Kidney glomerular epithelial cell (primary cell): ENCODE data around the gene CEACAM16.
"Not testable (repeated sequence)": the region's sequence is repeated elsewhere in the genome, so short reads cannot be mapped to it uniquely, and the experiment has no call there.

Source experiments
- DNase-seq: peaks from one replicate; lab custom pipeline; 2025; lab: John Stamatoyannopoulos, UW

The CEACAM16 gene, protein sequence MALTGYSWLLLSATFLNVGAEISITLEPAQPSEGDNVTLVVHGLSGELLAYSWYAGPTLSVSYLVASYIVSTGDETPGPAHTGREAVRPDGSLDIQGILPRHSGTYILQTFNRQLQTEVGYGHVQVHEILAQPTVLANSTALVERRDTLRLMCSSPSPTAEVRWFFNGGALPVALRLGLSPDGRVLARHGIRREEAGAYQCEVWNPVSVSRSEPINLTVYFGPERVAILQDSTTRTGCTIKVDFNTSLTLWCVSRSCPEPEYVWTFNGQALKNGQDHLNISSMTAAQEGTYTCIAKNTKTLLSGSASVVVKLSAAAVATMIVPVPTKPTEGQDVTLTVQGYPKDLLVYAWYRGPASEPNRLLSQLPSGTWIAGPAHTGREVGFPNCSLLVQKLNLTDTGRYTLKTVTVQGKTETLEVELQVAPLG

DNA sequence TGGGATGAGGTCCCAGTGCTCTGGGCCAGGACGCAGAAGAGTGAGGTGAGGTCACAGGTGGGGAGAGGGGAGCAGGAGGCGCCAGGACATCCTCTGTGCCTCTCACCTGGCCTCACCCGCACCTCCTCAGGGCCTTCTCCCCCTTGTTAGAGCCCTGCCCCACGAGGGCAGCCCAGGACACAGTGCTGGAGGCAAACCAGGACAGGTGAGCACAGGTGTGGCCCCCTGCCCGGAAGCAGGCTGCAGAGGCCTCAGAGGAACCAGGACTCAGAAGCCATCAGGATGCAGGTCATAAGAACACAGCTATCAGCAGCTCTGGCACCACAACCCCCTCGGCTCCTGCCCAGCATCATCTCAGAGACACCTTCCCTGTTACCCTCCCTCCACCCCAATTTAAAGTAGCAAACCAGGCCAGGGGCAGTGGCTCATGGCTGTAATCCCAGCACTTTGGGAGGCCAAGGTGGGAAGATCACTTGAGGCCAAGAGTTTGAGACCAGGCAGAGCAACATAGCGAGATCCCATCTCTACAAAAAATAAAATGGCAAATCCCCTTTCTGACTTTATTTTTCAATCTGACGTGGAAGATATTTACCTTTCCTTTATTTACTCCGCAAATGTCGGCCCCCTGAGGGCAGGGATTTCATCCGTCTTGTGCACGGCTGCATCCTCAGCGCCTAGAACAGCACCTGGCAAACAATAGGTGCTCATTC lies at the start of gene CEACAM16:
Gene CEACAM16, plus strand, starts transcription at position 660 of the 710 bp plus-strand sequence. CDS start 2,306 bp downstream, outside the sequence.
- DNase-seq = no peak

DNA sequence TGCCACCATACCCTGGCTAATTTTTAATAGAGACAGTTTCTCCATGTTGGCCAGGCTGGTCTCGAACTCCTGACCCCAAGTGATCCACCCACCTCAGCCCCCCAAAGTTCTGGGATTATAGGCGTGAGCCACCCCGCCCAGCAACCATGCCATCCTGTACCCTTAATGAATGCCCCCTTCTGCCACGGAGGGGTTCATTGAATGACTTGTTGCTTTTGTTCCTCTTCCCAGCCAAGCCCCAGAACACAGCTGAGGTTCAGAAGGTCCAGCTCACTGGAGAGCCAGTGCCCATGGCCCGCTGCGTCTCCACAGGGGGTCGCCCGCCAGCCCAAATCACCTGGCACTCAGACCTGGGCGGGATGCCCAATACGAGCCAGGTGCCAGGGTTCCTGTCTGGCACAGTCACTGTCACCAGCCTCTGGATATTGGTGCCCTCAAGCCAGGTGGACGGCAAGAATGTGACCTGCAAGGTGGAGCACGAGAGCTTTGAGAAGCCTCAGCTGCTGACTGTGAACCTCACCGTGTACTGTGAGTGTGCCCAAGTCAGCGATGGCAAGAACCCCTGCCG lies 49.3 kb upstream of the CEACAM16 start:
- no peak for DNase-seq

DNA sequence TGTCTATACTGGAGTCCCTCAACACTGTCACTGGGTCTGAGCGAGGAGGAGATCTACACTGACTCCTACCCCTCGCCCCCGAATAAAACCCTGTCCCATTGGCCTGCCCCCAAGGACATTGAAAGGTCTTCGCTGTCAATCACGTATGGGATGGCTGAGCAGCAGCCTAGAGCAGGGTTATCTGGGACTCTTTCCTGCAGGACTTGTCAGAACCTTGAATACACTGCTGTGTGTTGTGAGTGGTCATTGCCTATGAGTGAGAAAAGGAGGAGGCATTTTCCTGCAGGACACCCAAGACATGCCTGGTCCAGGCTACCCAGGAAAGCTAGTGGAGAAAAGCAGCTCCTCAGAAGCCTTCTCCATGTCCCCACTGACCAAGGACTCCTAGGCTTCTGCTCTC lies 45.6 kb upstream of the CEACAM16 start:
- DNase-seq = no peak

DNA sequence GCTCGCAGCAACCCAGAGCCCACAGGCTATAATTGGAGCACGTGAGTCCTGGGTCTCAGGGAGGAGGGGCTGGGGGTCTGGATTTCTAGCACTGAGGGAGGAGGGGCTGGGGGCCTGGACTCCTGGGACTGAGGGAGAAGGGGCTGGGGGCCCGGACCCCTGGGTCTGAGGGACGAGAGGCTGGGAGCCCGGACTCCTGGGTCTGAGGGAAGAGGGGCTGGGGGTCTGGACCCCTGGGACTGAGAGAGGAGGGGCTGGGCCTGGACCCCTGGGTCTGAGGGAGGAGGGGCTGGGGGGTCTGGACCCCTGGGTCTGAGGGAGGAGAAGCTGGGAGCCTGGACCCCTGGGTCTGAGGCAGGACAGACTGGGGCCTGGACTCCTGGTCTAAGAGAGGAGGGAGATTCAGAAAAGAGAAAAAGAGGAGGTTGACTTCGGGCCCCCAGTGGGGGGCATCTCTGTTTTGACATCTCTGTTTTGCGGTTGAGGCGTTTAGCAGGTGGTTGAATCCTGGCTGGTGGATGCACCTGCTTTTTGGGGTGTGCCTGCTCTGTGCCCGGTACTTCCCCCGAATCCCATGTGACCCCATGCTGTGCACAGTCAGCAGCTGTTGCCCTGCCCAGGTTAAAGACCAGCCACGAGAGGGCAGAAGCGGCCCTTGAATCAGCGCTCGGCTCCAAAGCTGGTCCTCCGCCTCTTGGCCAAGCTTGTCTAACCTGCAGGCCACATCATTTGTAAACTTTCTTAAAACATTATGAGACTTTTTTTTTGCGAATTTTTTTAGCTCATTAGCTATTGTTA lies 44.8 kb upstream of the CEACAM16 start:
- DNase-seq = peak; percentile 14

DNA sequence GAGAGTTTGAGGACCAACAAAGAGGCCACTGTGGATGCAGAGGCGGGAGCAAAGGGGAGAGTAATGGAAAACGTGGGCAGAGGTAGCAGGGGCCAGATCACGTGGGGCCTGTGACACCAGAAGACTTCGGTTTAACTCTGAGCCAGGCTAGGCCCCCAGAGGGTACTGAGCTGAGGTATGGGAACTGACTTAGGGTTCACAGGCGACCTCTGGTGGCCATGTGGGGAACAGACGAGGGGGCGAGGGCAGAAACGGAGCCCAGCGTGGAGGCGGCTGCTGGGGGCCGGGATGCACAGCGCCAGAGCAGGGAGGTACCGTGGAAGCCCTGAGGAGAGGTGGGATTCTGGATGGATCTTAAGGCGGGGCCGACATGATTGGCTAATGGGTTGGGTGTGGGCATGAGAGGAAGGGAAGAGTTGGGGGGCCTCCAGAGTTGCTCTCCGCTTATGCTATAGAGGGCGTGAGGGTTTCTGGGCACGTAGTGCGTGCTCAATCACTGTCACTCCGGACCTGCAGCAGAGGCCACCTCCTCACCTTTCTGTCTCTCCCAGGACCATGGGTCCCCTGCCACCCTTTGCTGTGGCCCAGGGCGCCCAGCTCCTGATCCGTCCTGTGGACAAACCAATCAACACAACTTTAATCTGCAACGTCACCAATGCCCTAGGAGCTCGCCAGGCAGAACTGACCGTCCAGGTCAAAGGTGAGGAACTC lies 41.6 kb upstream of the CEACAM16 start:
- DNase-seq = no peak

DNA sequence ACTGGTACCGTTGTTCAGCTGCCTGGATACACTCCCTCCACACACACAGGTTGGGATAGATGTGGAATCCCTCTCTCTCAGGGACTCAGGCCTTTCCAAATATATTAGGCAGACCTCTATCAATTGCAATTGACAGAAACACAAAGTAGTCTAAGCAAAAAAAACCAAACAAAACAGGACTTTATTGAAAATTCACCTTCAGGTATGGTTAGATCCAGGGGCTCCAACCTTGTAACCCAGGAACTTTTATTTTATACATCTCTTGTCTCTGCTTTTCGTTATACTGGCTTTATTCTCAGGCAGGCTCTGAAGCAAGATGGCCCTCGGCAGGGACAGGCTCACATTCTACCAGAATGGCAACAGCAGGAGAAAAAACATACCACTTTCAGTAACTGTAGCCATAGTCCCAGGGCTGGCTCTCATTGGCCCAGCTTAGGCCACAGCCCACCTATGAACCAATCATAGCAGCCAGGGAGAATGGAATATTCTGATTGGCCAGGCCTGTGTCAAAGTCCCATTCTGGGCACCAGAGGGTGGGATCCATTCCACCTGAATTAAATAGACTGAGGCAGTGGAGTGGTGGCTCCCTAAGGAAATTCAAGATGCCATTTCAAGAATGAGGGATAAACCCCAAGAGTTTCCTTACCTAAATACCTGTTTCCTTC lies 40.8 kb upstream of the CEACAM16 start:
- DNase-seq = no peak

DNA sequence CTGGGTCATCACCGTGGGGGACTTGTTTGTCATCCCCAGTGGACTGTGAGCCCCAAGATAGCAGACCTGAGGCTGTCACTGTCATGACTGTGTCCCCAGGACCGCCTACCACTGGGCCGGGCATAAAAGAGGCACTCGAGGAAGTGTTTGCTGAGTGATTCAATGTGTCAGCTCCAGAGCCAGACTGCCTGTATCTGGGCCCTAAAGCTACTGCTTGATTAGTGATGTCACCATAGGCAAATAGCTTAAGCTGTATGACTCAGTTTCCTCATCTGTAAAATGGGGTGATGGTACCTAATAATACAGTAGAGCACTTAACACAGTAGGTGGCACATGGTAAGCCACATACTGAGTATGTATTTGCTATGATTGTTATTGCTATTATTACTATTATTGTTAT lies 38.9 kb upstream of the CEACAM16 start:
- no peak for DNase-seq

DNA sequence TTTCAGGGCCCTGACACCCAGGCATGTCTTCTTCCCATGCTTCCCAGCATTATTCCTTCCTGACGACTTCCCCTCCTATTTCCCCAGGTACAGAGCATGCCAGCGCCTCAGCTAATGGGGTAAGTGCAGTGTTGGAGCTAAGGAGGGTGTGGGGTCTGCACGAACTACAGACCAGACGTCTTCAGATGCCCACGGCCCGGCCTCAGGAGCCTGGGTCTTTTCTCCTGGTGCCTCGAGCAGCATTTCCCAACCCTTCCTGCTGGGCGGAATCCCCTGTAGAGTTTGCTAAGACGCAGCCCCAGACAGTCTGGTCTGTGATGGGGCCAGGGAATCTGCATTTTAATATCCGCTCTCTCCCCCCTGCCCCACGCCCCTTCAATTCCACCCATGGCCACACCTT lies 37.7 kb upstream of the CEACAM16 start:
- DNase-seq = no peak

DNA sequence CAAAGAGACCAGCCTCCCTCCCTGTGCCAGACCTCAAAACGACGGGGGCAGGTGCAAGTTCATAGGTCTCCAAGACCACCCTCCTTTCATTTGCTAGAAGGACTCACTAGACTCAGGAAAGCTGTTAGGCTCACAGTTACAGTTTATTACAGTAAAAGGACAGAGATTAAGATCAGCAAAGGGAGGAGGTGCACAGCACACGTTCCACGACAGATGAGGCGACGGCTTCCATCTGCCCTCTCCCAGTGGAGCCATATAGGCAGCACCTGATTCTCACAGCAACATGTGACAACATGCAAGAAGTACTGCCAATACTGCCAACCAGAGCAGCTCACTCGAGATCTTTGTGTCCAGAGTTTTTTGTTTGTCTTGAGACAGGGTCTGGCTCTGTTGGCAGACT lies 37.0 kb upstream of the CEACAM16 start:
- DNase-seq = no peak

DNA sequence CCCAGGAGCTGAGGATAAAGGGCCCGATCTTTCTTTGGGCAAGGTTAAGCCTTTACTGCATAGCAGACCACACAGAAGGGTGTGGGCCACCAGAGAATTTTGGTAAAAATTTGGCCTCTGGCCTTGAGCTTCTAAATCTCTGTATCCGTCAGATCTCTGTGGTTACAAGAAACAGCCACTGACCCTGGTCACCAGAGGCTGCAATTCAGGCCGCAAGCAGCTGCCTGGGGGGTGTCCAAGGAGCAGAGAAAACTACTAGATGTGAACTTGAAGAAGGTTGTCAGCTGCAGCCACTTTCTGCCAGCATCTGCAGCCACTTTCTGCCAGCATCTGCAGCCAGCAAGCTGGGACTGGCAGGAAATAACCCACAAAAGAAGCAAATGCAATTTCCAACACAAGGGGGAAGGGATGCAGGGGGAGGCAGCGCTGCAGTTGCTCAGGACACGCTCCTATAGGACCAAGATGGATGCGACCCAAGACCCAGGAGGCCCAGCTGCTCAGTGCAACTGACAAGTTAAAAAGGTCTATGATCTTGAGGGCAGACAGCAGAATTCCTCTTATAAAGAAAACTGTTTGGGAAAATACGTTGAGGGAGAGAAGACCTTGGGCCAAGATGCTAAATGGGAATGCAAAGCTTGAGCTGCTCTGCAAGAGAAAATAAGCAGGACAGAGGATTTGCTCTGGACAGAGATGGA lies 36.1 kb upstream of the CEACAM16 start:
- DNase-seq = no peak

DNA sequence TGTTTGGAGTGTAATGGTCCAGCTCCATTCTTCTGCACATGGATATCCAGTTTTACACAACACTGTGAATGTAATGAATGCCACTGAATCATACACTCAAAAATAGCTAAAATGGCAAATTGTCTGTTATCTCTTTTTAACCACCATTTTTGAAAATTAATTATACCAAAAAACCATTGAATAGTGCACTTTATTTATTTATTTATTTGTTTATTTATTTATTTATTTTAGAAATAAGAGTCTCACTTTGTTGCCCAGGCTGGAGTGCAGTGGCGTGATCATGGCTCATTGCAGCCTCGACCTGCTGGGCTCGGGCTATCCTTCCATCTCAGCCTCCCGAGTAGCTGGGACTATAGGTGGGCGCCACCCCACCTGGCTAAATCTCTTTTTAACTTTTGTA lies 35.0 kb upstream of the CEACAM16 start:
- no peak for DNase-seq

DNA sequence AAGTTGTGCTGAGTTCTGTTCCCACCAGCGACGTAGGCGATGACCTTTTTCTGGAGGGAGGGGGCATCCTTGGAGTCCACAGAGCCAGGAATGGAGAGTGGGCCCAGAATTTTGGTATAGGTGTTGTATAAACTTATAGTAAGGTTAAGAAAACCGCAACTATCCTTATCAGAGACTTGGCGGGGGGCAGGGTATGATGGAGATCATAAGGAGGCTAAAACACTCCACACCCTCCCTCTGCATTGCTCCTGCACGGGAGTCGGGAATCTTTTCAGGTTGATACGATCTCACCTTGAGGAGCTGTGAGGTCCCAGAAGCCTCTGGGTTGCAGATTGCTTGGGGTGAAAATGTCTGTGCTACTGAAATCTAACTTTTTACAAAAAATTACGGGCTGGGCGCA lies 34.0 kb upstream of the CEACAM16 start:
- no peak for DNase-seq

DNA sequence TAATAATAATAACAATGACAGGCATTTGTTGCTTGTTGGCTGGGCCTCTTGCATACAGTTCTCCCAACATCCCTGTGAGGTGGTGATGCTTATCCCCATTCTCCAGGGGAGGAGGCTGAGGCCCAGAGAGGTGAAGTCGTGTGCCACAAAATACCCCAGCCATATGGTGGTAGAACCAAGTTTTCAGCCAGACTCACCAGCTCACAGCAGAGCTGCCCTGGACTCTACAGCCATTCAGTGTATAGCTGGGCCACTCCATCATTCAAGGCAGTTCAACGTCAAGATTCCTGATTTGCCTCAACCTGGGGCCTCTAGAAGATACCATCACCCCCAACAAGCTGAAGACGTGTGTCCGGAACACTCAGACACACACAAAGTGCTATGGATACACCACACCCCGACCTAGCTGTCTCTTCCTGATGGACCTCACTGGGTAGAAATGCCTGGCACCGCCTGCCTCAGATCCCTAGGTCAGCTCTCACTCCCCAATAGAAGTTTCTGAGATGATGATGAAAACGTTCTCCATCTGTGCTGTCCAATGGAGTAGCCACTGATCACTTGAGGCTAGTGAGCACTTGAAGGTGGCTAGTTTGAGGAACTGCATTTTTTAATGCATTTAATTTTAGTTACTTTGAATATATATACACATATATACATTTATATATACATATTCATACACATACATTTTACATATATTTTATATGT lies 31.9 kb upstream of the CEACAM16 start:
- no peak for DNase-seq

DNA sequence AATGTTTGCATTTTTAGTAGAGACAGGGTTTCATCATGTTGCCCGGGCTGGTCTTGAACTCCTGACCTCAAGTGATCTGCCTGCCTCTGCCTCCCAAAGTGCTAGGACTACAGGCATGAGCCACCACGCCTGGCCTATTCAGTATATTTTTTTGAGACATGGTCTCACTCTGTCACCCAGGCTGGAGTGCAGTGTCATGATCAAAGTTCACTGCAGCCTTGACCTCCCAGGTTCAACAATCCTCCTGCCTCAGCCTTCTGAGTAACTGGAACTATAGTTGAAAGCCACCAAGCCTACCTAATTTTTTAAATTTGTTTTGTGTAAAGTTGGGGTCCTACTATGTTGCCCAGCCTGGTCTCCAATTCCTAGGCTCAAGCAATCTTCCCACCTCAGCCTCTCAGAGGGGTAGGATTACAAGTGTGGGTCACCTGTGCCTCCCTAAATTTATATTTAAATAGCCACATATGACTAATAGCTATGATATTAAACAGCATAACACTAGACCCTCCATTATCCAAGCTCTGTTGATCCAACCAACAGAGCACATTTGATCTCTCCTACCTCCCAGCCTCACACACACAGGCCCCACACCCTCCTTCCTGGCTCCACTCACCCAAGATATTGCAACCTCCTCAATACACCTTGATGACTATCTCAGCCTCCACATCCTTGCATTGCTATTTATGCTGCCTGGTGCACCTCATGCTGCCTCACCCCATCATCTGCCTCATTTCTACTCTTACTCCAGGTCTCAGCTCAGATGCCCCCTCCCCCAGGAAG lies 29.8 kb upstream of the CEACAM16 start:
- no peak for DNase-seq

DNA sequence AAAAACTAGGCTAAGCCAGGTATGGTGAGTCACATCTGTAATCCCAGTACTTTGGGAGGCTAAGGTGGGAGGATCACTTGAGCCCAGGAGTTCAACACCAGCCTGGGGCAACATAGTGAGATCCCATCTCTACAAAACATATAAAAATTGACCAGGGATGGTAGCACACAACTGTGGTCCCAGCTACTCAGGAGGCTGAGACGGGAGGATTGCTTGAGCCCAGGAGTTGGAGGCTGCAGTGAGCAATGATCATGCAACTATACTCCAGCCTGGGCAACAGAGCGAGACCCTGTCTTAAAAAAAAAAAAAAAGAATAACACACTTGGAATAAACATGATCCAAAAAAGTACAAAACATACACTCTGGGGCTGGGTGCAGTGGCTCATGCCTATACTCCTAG lies 28.9 kb upstream of the CEACAM16 start:
- DNase-seq = not testable (repeated sequence)

DNA sequence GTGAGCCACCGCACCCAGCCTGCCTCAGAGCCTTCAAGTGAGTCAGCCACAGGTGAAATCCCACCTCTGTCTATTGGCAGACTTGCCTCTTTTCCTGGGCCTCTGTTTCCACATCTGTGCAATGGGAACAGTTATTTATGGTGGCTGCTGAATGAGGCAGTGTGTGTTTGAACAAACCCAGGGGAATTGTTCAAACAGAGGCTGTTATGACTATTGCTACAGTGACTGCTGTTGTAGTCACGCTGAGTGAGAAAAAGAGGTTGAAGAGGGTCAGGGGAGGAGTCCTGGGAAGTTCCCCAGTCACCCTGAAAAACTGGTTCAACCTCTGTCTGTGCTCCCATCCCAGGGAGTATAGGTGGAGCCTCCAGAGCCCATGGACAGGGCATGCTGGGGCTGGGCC lies 27.6 kb upstream of the CEACAM16 start, which contains the start of gene CEACAM19:
Gene CEACAM19, plus strand, starts transcription at position 83 of the 400 bp plus-strand sequence. CDS start 450 bp downstream, outside the sequence.
- DNase-seq = no peak

DNA sequence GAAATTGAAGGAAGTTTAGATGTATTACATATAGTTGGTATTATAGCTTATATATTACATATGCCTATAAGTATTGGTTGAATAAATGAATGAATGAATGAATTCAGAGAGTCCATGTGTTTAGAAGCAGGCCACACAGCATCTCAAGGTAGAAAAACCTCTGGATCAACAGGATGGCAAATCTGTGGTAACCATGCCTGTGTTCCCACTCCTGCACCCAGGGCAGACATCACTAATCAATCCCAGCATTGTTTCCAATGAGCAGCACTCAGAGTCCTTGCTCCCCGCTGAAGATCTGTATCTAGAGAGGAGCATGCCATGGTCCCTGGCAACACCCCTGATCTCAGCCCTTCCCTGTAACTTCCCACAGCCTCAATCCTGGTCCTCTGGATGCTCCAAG lies 26.7 kb upstream of the CEACAM16 start:
- DNase-seq = no peak

DNA sequence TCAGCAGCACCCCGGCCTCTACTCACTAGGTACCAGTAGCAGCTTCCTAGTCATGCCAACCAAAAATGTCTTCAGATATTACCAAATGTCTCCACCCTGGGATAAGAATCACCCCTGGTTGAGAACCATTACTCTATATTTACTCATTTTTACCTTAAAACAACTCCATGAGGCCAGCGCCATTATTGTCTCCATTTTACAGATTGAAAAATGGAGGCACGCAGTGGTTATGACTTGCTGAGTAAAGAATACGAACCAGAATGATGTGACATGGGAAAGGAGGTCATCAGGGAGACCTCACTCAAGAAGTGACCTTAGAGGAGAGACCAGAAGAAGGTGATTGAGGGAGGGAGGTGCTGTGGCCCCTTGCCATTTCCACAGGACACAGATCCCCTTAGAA lies 25.4 kb upstream of the CEACAM16 start:
- no peak for DNase-seq

DNA sequence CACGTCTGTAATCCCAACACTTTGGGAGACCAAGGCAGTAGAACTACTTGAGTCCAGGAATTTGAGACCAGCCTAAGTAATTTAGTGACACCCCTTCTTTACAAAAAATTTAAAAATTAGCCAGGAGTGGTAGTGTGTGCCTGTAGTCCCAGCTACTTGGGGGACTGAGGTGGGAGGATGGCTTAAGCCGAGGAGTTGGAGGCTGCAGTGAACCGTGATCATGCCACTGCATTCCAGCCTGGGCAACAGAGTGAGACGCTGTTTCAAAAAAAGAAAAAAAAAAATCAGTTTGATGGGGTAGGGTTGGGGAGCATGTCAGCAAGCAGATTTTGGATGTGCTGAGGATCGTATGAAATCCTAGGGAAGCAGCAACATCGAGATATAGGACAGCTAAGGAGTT lies 23.4 kb upstream of the CEACAM16 start:
- DNase-seq = peak; percentile 37
